GM21529 (cell line): ENCODE results near the gene NUP54.

Source experiments
- ATAC-seq: cut with Tn5 transposase; IDR thresholded peaks from one replicate; pipeline ENCODE4 v1.9.1; 2021; ENCODE audit not compliant: unreplicated experiment

Gene NUP54, protein sequence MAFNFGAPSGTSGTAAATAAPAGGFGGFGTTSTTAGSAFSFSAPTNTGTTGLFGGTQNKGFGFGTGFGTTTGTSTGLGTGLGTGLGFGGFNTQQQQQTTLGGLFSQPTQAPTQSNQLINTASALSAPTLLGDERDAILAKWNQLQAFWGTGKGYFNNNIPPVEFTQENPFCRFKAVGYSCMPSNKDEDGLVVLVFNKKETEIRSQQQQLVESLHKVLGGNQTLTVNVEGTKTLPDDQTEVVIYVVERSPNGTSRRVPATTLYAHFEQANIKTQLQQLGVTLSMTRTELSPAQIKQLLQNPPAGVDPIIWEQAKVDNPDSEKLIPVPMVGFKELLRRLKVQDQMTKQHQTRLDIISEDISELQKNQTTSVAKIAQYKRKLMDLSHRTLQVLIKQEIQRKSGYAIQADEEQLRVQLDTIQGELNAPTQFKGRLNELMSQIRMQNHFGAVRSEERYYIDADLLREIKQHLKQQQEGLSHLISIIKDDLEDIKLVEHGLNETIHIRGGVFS

DNA sequence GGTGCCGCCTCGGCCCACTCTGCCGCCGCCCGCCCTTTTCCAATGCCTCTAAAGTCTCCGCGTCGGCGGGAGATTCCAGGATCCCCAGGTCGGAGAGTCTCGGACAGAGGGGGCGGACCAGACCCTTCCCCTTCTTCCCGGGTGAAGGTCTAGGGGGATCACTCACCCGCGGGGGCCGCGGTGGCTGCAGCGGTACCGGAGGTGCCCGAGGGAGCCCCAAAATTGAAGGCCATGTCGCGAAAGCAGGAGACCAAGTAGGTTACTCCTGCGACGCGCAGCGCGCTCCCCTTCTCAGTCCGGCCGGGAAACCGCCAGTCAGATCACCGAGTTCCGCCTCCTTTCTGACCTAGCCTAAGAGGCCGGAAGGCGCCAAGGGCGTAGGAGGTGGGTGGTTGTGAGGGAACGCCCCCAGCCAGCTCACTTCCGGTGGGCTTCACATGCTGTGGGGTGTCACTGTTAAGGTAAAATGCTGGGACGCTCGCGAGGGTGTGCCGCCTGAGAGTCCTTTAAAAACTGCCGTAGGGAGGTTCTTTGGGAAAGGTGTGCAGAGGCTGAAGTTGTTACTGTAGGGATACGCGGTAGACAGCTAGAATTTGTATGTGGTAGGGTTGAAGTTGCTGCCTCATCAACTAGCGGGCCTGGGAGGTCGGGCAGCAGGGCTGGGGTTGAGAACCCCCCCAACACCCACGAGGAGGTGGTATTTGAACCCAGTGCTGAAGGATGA lies at the start of gene NUP54:
Gene NUP54 (minus strand): TSS at position 256 of the 724 bp plus-strand sequence. CDS start 23 bp downstream, at position 233.
- ATAC-seq: peak; percentile 98

GRCh38 chr4:76197031-76197743 lies 49.0 kb upstream of the NUP54 start:
- ATAC-seq: no peak

GRCh38 chr4:76196376-76196775 lies 48.2 kb upstream of the NUP54 start:
- no peak for ATAC-seq

DNA sequence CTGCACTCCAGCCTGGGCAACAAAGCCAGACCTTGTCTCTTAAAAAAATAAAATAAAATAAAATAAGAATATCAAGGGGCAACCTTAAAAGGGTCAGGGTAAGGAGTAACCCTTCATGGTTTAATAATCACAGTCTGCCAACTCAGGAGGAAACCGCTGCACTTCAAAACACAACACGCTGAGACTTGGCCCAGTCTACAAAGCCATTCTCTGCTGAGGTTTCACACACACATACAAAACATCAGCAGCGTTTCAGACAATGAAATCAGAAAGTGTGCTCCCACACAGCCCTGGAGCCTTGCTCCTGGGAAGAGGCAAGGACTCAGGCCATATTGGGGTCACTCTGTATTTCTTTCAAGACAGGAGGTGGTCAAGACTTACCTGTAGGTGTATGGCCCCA lies 47.1 kb upstream of the NUP54 start:
- no peak for ATAC-seq

DNA sequence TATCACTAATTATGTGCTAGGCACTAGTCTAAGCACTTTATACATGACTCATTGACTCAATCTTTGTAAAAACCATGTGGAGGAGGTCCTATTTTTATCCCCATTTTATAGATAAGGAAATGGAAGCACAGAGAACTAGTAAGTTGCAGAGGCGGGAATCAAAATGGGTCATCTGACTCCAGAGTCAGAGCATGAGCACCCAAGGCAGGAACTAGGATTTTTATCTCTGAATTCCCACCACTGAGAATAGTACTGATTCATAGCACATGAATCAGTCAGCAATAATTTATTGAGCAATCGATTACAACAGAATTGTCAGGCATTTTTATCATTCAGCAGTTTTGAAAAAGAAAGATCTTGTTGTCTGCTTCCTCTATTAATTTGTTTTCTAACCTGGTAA lies 46.1 kb upstream of the NUP54 start:
- ATAC-seq: no peak

- ATAC-seq: no peak
Measured at GRCh38 chr4:76192236-76192635, 44.0 kb upstream of the NUP54 start.

- no peak for ATAC-seq
Measured at GRCh38 chr4:76188557-76188956, 40.4 kb upstream of the NUP54 start.

- no peak for ATAC-seq
Measured at GRCh38 chr4:76188149-76188548, 40.0 kb upstream of the NUP54 start.

- ATAC-seq: no peak
Measured at GRCh38 chr4:76187152-76187551, 39.0 kb upstream of the NUP54 start.

DNA sequence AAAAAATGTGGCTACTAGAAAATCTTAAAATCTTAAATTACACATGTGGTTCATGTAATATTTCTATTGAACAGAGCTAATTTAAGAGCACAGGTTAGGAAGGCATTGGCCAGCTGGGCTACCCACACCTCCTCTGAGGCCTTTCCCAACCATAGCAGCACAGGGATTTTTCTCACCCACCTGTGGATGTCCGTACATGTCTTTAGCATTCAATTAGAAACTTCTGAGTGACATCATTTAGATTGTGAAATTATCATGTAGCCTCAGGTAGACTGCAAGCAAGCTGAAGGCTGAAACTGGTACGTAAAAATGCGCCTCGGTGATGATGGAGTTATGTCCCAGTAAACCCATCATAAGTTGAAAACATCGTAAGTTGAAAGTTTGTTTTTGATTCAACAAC lies 34.3 kb upstream of the NUP54 start:
- ATAC-seq: no peak

DNA sequence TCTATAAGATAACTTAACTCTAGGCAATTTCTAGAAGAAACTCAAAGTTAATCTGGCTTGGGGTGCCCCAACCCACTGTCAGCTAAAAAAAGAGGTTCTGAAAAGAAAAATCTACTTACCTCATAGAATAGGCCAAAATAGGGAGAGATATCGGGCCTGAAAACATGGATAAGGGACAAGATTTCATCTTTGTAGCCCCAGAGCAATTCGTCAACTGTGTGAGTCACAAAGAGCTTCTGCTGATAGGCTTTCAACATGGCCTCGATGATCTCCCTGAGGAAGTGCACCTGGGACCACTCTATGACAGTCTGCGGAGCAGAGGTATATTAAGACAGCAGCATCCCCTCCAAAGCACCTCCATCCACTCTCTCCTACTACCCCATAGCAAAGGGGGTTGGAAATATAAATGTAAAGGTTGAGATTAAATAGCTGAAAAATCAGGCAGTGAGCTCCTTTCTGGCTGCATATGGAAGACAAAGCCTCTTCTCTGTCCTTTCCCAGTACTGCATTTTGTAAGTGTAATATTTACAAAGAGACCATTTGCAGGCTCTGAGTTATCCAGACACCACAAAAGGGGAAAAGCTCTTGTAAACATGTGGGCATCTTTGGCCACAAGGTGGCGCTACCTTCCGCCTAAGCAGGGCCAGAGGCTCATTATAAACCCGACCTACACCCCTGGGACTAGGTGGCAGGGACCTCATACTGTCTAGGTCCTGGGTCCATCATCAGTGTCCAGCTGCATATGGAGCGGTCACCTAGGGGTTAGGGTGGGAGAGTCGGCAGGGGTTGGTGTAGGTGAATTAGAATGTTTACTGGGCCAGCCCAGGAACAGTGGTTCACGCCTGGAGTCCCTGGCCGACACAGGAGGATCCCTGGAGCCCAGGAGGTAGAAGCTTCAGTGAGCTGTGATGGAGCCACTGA lies 31.5 kb upstream of the NUP54 start:
- peak; percentile 93 for ATAC-seq

- ATAC-seq: no peak
Measured at GRCh38 chr4:76178296-76178695, 30.1 kb upstream of the NUP54 start.

- no peak for ATAC-seq
Measured at GRCh38 chr4:76177709-76178108, 29.5 kb upstream of the NUP54 start.

- ATAC-seq: no peak
Measured at GRCh38 chr4:76175336-76175735, 27.1 kb upstream of the NUP54 start.

DNA sequence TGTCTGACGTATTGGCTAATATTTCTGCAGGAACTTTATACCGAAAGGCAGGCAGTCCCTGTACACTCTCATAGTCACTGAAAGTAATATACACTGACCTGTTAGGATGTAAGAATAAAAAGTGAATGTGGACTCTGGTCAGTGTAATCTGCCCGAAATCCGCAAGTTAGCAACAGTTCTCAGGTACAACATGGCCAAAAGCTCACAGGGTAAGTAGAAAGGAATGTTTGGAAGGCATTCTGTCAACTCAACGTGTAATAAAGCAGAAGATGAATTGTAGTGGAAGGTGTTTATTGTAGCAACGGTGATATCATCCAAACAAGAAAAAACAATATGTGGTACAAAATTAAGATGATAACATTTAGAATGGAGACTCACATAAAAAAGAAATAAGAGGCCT lies 26.0 kb upstream of the NUP54 start:
- no peak for ATAC-seq

DNA sequence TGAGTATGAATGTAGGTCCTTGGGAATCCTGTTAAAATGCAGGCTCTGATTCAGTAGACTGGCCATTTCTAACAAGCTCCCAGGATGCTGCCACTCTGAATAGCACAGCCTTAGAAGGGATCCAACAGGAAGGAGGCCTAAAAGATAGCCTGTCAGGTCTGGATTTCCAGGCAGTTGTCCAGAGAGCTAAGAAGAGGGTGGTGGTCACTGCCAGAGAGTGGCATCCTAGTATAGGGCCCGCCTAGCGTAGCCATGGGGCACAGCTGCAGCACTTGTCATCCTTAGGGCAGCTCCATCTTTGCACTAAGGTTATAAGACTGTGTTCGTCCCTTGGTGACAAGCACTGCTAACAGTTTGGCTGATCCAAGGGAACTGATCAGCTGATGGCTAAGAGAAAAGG lies 20.5 kb upstream of the NUP54 start:
- ATAC-seq: no peak

DNA sequence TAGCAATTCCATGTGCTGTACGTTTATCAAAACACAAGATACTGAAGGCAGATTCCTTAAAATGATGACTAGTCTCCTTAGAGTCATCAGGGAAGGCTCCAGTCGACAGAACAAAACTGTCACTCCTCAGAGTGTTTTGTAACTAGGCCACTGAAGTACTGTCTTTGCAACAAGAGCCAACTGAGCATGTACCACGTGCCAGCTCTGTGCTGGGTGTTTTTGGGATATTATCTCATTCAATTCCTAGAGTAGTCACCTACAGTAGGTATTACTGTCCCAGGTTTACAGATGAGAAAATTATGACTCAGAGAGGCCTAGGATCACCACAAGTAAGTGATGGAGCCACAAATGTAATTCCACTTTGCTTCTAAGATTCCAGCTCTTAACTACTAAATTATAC lies 18.3 kb upstream of the NUP54 start:
- no peak for ATAC-seq

GRCh38 chr4:76160355-76160754 lies 12.2 kb upstream of the NUP54 start:
- ATAC-seq: no peak

DNA sequence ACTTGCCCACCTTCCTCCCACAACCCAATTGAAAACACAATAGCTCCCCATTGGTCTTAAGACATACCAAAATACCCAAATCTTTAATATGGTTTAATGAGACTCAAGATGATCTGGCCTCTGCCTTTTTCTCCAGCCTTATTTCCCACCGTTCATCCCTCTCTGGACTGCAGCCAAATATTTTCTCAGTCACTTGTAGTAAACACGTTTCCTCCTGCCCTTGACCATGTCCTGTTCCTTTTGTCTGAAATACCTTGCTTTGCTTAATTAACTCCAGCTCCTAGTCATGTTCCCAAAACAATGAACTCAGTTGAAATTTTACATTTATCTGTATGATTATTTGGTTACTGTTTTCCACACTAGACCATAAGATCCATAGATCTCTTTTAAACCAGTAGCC lies 8.4 kb upstream of the NUP54 start:
- no peak for ATAC-seq

- ATAC-seq: no peak
Measured at GRCh38 chr4:76155979-76156378, 7.8 kb upstream of the NUP54 start.

GRCh38 chr4:76153356-76153755 lies 5.2 kb upstream of the NUP54 start:
- ATAC-seq: no peak
